GM12873 (cell line): ENCODE measurements around the gene ADGRG7.

Experiments used
- CTCF ChIP-seq: IDR thresholded peaks from 2 replicates; pipeline ENCODE4 v1.5.1; 2012; ENCODE audit warnings: low read depth, mild to moderate bottlenecking, moderate library complexity, low read length, control low read depth; ENCODE audit not compliant: insufficient read depth; ENCODE audit errors: missing control alignments

ADGRG7 gene

GRCh38 chr3:100635273-100635701, 25.9 kb downstream of the ADGRG7 start:
- no peak for TF ChIP-seq CTCF

GRCh38 chr3:100637197-100637631, 27.8 kb downstream of the ADGRG7 start:
- no peak for TF ChIP-seq CTCF

- no peak for TF ChIP-seq CTCF
Measured at GRCh38 chr3:100640633-100641032, 31.2 kb downstream of the ADGRG7 start.

- no peak for TF ChIP-seq CTCF
Measured at GRCh38 chr3:100641471-100642032, 32.2 kb downstream of the ADGRG7 start.

GRCh38 chr3:100645913-100646312, 36.5 kb downstream of the ADGRG7 start:
- TF ChIP-seq CTCF: no peak

GRCh38 chr3:100647171-100647570, 37.8 kb downstream of the ADGRG7 start:
- no peak for TF ChIP-seq CTCF

- TF ChIP-seq CTCF: no peak
Measured at GRCh38 chr3:100647657-100648056, 38.3 kb downstream of the ADGRG7 start.
